ENCODE measurements around the gene AGBL4.
A peak's percentile ranks its signal among the peaks of the same experiment; 100 is the strongest.

AGBL4 gene

GRCh38 chr1:48948562-48948961 lies 1075.2 kb downstream of the AGBL4 start:
- Histone ChIP-seq H3K27me3 (ENCODE audit: control insufficient read depth in 1 of 2, insufficient read depth in 1 of 2, low read length in 2 of 2) (no peaks in the 10 kb centered on the region), H3K27ac (ENCODE audit: low read length, poor library complexity, severe bottlenecking) (no peak overlapping the region), H2AK5ac (ENCODE audit: low read length, severe bottlenecking) (no peak overlapping the region), H3K4me3 (ENCODE audit: insufficient read depth in 1 of 2, low read depth in 1 of 2, low read length in 2 of 2) (no peak overlapping the region), H3K4me1 (ENCODE audit: control insufficient read depth, insufficient read depth, low read depth, low read length) (no peaks in the 10 kb centered on the region), H3K79me1 (replicated peaks; ENCODE audit: low read length, poor library complexity, severe bottlenecking) (no peaks in the 10 kb centered on the region), H2BK5ac (ENCODE audit: low read depth, low read length, poor library complexity, severe bottlenecking) (no peak overlapping the region), H2BK15ac (ENCODE audit: low read depth, poor library complexity, severe bottlenecking) (no peak overlapping the region), H3K14ac (ENCODE audit: low read length in 2 of 2) (no peak overlapping the region), H3K9me3 (ENCODE audit: control insufficient read depth, low read length) (no peaks in the 10 kb centered on the region), H2AFZ (ENCODE audit: low read depth, low read length) (no peak overlapping the region), H3K18ac (ENCODE audit: low read depth in 1 of 2, low read length in 2 of 2) (no peak overlapping the region), H2BK120ac (ENCODE audit: low read depth, low read length) (no peak overlapping the region), H3K23ac (ENCODE audit: low read length in 2 of 2) (no peak overlapping the region), H3K4me2 (ENCODE audit: low read length, poor library complexity, severe bottlenecking) (no peak overlapping the region), H4K8ac (ENCODE audit: low read length) (no peak overlapping the region), H4K91ac (ENCODE audit: low read length) (no peak overlapping the region), H3K36me3 (ENCODE audit: control insufficient read depth in 1 of 2, insufficient read depth in 2 of 2, low read depth in 1 of 2, low read length in 2 of 2) (no peaks in the 10 kb centered on the region), H2BK12ac (ENCODE audit: low read length in 2 of 2) (no peak overlapping the region), H3K4ac (ENCODE audit: low read depth in 1 of 2, low read length in 2 of 2) (no peak overlapping the region), H3K9ac (ENCODE audit: low read length) (no peak overlapping the region)
- WGBS, result 77% methylated on average over 1 of the region's 1 CpG
- no peak for DNase-seq

GRCh38 chr1:48947761-48948537 lies 1075.8 kb downstream of the AGBL4 start:
- no peak overlapping the region for H3K4me2 ChIP-seq (ENCODE audit: low read length, poor library complexity, severe bottlenecking)
- no peaks in the 10 kb centered on the region for H3K27me3 ChIP-seq (ENCODE audit: control insufficient read depth in 1 of 2, insufficient read depth in 1 of 2, low read length in 2 of 2)
- no peak overlapping the region for H2AFZ ChIP-seq (ENCODE audit: low read depth, low read length)
- no peak overlapping the region for H4K8ac ChIP-seq (ENCODE audit: low read length)
- no peaks in the 10 kb centered on the region for H3K4me1 ChIP-seq (ENCODE audit: control insufficient read depth, insufficient read depth, low read depth, low read length)
- H3K36me3 ChIP-seq (ENCODE audit: control insufficient read depth in 1 of 2, insufficient read depth in 2 of 2, low read depth in 1 of 2, low read length in 2 of 2), result no peaks in the 10 kb centered on the region
- H4K91ac ChIP-seq (ENCODE audit: low read length), result no peak overlapping the region
- H3K4ac ChIP-seq (ENCODE audit: low read depth in 1 of 2, low read length in 2 of 2), result no peak overlapping the region
- WGBS, result 57% methylated on average over 9 of the region's 13 CpGs
- no peak overlapping the region for H3K23ac ChIP-seq (ENCODE audit: low read length in 2 of 2)
- H3K79me1 ChIP-seq (replicated peaks; ENCODE audit: low read length, poor library complexity, severe bottlenecking), result no peaks in the 10 kb centered on the region
- no peak overlapping the region for H2BK15ac ChIP-seq (ENCODE audit: low read depth, poor library complexity, severe bottlenecking)
- no peak overlapping the region for H3K9ac ChIP-seq (ENCODE audit: low read length)
- H2BK12ac ChIP-seq (ENCODE audit: low read length in 2 of 2), result no peak overlapping the region
- no peak overlapping the region for H2AK5ac ChIP-seq (ENCODE audit: low read length, severe bottlenecking)
- H3K14ac ChIP-seq (ENCODE audit: low read length in 2 of 2), result no peak overlapping the region
- no peak overlapping the region for H2BK5ac ChIP-seq (ENCODE audit: low read depth, low read length, poor library complexity, severe bottlenecking)
- no peak overlapping the region for H2BK120ac ChIP-seq (ENCODE audit: low read depth, low read length)
- H3K18ac ChIP-seq (ENCODE audit: low read depth in 1 of 2, low read length in 2 of 2), result no peak overlapping the region
- H3K4me3 ChIP-seq (ENCODE audit: insufficient read depth in 1 of 2, low read depth in 1 of 2, low read length in 2 of 2), result peak overlapping the region in 1 of 2 experiments; percentile 31
- no peak for DNase-seq
- H3K9me3 ChIP-seq (ENCODE audit: control insufficient read depth, low read length), result no peaks in the 10 kb centered on the region
- H3K27ac ChIP-seq (ENCODE audit: low read length, poor library complexity, severe bottlenecking), result no peak overlapping the region

GRCh38 chr1:48946070-48946469 lies 1077.7 kb downstream of the AGBL4 start:
- WGBS, result 64% methylated on average over 2 of the region's 2 CpGs

GRCh38 chr1:48944811-48945210 lies 1078.9 kb downstream of the AGBL4 start:
- Histone ChIP-seq H4K91ac (ENCODE audit: low read length) (no peak overlapping the region), H2BK5ac (ENCODE audit: low read depth, low read length, poor library complexity, severe bottlenecking) (no peak overlapping the region), H3K4me3 (ENCODE audit: insufficient read depth in 1 of 2, low read depth in 1 of 2, low read length in 2 of 2) (no peak overlapping the region), H2BK15ac (ENCODE audit: low read depth, poor library complexity, severe bottlenecking) (no peak overlapping the region), H3K4me2 (ENCODE audit: low read length, poor library complexity, severe bottlenecking) (no peak overlapping the region), H3K4ac (ENCODE audit: low read depth in 1 of 2, low read length in 2 of 2) (no peak overlapping the region), H2AFZ (ENCODE audit: low read depth, low read length) (no peak overlapping the region), H3K18ac (ENCODE audit: low read depth in 1 of 2, low read length in 2 of 2) (no peak overlapping the region), H3K27ac (ENCODE audit: low read length, poor library complexity, severe bottlenecking) (no peak overlapping the region), H3K27me3 (ENCODE audit: control insufficient read depth in 1 of 2, insufficient read depth in 1 of 2, low read length in 2 of 2) (no peaks in the 10 kb centered on the region), H4K8ac (ENCODE audit: low read length) (no peak overlapping the region), H3K23ac (ENCODE audit: low read length in 2 of 2) (no peak overlapping the region), H3K14ac (ENCODE audit: low read length in 2 of 2) (no peak overlapping the region), H2AK5ac (ENCODE audit: low read length, severe bottlenecking) (no peak overlapping the region), H3K9me3 (ENCODE audit: control insufficient read depth, low read length) (no peaks in the 10 kb centered on the region), H3K9ac (ENCODE audit: low read length) (no peak overlapping the region), H2BK12ac (ENCODE audit: low read length in 2 of 2) (no peak overlapping the region), H3K79me1 (replicated peaks; ENCODE audit: low read length, poor library complexity, severe bottlenecking) (no peaks in the 10 kb centered on the region), H3K4me1 (ENCODE audit: control insufficient read depth, insufficient read depth, low read depth, low read length) (no peaks in the 10 kb centered on the region), H2BK120ac (ENCODE audit: low read depth, low read length) (no peak overlapping the region), H3K36me3 (ENCODE audit: control insufficient read depth in 1 of 2, insufficient read depth in 2 of 2, low read depth in 1 of 2, low read length in 2 of 2) (no peaks in the 10 kb centered on the region)
- DNase-seq, result no peak

More at GRCh38 chr1:48946070-48946469, 1077.7 kb downstream of the AGBL4 start:
- Histone ChIP-seq H2BK15ac (ENCODE audit: low read depth, poor library complexity, severe bottlenecking) (no peak overlapping the region), H3K4me2 (ENCODE audit: low read length, poor library complexity, severe bottlenecking) (no peak overlapping the region), H4K8ac (ENCODE audit: low read length) (no peak overlapping the region), H2BK5ac (ENCODE audit: low read depth, low read length, poor library complexity, severe bottlenecking) (no peak overlapping the region), H2BK120ac (ENCODE audit: low read depth, low read length) (no peak overlapping the region), H2AFZ (ENCODE audit: low read depth, low read length) (no peak overlapping the region), H3K27ac (ENCODE audit: low read length, poor library complexity, severe bottlenecking) (no peak overlapping the region), H3K27me3 (ENCODE audit: control insufficient read depth in 1 of 2, insufficient read depth in 1 of 2, low read length in 2 of 2) (no peaks in the 10 kb centered on the region), H3K14ac (ENCODE audit: low read length in 2 of 2) (no peak overlapping the region), H3K4me1 (ENCODE audit: control insufficient read depth, insufficient read depth, low read depth, low read length) (no peaks in the 10 kb centered on the region), H3K18ac (ENCODE audit: low read depth in 1 of 2, low read length in 2 of 2) (no peak overlapping the region), H3K4me3 (ENCODE audit: insufficient read depth in 1 of 2, low read depth in 1 of 2, low read length in 2 of 2) (no peak overlapping the region), H4K91ac (ENCODE audit: low read length) (no peak overlapping the region), H3K36me3 (ENCODE audit: control insufficient read depth in 1 of 2, insufficient read depth in 2 of 2, low read depth in 1 of 2, low read length in 2 of 2) (no peaks in the 10 kb centered on the region), H3K23ac (ENCODE audit: low read length in 2 of 2) (no peak overlapping the region), H3K9ac (ENCODE audit: low read length) (no peak overlapping the region), H3K4ac (ENCODE audit: low read depth in 1 of 2, low read length in 2 of 2) (no peak overlapping the region), H2AK5ac (ENCODE audit: low read length, severe bottlenecking) (no peak overlapping the region), H3K9me3 (ENCODE audit: control insufficient read depth, low read length) (no peaks in the 10 kb centered on the region), H3K79me1 (replicated peaks; ENCODE audit: low read length, poor library complexity, severe bottlenecking) (no peaks in the 10 kb centered on the region), H2BK12ac (ENCODE audit: low read length in 2 of 2) (no peak overlapping the region)
- DNase-seq, result no peak

Data from mesenchymal stem cell (in vitro differentiated cells and primary cell).